Hematopoietic multipotent progenitor cell treated with erythropoietin and hydrocortisone succinate and interleukin-3 and kit ligand, for 17 days (in vitro differentiated cells): Measurements from ENCODE around the gene MDC1.

ENCODE experiments used
- DNase-seq: peaks from one replicate; pipeline ENCODE4 v3.0.0-alpha.2; 2015; ENCODE audit warnings: low spot score

Gene MDC1

DNA sequence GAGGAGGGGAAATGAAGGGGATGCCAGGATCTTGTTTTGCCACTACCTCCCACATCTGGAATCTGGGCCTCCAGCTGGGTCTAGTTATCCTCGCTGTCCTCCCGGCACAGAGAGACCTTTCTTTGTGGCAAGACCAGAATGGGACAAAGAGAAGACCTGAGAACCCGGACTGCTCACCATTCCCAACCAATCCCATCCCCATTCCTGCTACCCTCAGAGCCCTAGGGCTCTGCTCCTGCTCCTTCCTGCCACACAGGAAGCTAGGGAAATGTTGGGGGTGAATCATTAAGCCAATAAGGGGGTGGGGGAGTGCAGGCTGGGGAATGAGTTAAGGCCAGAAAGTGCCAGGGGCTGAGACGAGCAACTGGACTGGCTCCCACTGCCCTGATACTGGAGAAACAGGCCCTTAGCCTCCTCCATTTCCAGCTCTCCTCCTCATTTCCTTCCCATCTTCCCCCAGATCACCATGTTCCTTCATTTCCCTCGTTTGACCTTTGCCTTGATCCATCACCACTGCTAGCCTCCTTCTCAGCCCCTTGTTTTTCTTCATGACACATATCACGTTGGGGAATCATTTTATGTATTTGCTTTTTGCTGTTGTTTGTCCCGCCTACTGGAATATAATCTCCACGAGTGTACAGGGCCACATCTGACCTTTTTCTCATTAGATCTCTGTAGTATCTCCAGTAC is 31.9 kb upstream of the MDC1 start:
- no peak for DNase-seq

DNA sequence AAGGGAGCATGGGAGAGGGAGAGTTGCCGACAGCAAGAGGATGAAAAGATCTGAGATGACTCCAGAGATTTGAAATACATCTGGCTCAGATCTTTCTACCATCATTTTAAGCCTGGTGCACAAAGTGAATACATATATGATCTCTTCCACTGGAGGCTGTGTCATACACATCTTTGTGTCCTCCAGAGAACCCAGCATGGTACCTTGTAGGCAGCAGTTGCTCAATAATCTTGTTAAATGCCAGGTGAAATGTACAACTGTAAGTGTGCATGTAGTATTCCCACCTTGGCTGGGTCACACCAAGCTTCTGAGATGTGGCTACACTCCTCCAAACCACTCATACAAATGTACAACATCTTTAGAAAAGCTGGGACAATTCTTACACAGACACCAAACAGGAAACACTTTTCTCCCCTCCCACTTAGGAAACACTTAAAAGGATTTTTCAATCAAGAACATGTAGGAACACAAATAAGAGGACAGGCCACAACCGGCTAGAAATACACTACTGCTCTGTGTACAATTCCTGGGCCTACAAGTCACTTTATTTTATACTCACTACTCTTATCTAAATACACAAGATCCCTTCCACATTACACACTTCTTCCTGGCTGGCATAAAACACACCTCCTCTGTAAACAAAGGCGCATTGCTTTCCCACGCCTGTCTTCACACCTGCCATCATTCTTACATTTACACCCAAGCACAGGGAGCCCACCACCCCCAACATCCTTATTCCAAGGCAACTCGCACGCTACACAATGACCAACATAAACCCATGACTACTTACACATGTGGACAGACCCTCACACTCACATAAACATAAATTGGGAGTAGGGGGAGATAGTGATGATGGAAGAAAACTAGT is 31.1 kb upstream of the MDC1 start:
- DNase-seq, result no peak

DNA sequence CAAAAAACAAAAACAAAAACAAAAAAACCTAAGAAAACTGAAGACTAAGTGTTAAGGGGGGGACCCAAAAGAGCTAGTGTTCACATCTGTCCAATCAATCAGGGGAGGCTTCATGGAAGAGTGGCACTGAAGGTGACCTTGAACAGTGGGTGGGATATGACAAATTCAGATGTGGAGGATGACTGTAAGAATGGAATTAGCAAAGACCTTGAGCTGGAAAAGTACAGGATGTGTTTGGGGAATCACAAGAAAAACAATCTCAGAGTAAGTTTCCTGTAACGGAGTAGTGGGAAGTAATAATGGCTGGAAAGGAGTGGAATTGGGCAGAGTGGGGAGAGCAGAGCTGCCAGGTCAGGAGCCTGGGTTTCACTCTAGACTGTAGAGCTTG is 30.2 kb upstream of the MDC1 start:
- no peak for DNase-seq

DNA sequence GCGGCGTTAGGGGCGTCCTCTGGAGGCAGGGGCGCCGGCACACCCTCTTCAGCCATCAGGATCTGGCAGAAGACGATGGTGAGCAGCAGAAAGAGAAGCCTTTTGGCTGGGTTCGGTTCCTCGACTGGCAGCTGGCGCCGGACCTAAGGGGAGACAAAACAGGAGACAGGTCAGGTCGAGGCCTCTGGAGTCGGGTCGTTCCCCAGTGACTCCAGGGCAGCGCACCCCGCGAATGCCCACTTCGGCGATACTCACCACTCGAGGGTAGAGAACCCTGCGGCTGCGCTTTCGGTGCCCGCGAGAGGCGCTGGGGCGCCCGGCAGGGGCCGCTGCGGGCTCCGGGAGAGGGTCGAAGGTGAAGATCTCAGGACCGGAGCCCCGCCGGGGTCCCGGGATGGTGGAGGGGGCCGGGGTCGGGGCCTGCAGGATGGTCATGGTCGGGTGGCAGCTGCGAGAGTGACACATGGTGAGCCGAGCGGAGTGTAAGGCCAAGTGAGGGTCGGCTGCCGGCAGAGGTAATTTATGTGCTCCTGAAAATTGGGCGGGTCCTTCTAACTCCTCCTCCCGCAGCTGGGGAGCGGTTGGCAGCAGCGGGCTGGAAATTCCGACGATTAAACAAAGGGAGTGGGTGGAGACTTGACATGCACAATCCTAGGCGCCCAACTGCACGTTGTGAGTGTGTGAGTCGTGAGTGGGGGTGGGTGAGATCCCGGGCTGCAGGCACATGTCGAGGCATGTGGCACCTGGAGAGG is 27.1 kb upstream of the MDC1 start, which contains the start of gene IER3:
TSS of gene IER3 (minus strand) at position 494 of the 752 bp plus-strand sequence. CDS start at position 465, 29 bp downstream.
- DNase-seq, result peak; percentile 74

DNA sequence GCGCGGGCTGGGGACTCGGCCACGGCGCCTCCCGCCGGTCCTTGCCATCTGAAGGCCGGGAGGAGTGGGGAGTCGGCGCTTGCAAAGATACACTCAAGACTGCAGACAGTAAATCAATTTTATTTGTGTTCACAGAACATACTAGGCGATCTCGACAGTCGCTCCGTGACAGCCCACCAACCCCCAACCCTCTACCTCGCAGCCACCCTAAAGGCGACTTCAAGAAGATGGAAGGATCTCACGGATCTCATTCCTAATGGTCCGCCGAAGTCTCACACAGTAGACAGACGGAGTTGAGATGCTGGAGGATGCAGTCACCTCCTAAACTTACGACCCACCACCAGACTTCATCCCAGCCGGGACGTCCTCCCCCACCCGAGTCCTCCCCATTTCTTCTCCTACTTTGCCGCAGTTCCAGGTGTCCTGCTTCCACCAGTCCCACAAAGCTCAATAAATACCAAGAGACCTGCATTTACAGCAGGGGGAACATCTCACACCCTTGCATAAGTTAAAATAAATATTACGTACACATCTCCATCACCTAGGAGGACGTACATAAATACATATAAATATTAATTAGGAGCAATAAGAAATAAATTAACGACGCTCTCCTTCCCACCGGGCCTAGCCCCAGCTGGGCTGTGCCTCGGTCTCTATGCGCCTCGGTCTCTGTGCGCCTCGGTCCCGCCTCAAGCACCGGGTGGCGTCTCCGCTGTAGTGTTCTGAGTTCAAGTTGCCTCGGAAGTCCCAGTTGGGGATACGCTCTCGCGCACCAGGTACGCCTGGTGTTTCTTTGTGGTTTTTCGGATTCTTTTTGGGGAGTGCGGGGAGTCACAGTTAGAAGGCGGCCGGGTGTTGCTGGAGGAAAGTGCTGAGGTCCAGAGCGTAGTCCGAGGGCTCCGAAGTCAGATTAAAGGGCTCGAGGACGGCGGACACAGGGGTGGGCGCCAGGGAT is 26.3 kb upstream of the MDC1 start:
- peak; percentile 56 for DNase-seq

DNA sequence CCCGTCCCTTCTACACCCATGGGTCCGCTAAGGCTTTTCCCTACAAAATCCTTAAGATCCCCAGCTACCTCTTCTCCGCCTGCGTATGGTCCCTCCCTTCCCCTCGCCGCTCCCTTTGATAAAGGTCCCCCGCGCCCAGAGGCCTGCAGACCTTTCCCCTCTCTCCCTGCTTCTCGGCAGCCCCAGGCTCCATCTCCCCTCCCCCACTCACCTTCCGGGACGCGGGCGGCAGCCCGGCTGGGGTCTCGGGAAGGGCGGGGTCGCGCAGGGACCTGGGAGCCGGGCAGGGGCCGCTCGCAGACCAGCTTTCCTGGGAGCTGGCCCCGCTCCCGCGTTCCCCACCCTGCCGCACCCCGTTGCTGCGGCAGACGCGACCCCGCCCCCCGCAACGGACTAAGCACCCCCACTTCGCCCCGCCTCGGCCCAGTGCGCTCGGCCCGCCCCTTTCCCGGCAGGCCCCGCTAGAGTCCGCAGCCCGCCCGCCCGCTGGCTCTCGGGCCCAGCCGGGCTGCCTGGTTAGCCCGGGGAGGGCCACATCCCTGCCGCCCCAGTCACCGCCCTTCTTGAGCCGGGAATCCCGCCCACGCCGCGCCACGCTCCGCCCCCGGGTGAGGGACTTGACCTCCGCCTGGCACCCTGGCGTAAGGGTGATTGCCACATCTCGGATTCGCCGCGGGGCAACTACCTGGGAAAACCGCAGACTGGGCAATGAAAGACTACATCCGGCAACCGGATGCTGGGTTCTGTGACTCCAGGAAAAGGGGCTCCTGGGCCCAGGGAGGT is 25.4 kb upstream of the MDC1 start, which contains the start of gene FLOT1:
TSS of gene FLOT1 (minus strand) at position 372 of the 783 bp plus-strand sequence. CDS start 498 bp downstream, outside the sequence.
- peak; percentile 93 for DNase-seq

DNA sequence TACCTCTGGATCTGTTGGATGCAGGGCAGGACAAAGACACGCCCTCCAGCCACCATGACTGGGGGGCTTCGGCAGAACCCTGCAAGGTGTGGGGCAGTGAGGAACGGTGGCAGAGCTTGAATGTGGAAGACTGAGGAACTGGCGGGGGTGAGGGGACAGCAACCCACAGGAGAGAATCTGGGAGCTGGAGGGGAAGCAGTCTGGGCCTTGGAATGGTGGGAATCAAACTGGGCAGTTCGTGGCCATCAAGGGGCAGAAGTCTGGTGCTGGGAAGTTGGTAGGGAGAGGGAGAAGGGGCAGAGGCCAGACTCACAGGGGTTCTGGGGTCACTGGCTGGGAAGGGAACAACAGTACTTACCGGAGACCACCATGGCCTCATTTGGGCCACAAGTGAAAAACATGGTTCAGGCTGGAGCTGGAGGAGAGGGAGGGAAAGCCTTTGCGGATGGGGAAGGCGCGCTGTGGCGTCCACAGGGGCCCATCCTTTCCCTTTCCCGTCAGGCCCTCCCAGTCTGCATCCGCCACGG is 24.8 kb upstream of the MDC1 start:
- DNase-seq, result no peak

DNA sequence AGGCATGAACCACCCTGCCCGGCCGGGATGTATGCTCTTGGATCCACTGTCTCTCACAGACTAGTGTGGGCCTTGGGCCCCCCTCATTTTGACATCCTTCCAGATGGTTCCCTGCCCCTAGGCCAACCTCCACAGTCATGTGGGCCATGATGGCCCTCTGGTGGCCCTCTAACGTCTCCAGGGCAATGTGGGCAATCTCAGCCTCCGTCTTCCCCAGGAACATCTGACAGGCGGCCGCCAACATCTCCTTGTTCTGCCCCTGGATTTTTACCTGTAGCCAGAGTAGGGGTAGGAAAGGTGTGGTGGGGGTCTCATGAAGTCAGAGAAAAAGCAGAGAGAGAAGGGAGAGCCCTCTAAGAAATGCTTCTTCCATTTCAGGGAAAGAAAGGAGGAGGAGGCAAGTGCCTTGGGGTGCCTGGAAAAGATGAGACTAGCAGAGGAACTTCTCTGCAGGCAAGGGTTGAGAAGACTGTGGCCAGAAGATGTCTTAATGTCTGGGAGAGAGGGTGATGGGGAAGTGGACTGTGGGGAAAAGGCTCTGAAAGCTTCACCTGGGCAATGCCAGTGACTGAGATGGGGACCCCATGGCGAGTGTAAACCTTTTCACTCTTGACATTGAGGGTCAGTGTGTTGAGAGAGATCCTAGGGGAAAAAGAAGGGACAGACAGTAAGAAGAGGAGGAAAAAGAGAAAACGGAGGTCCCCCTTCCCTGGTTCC is 24.1 kb upstream of the MDC1 start:
- DNase-seq, result peak; percentile 25

DNA sequence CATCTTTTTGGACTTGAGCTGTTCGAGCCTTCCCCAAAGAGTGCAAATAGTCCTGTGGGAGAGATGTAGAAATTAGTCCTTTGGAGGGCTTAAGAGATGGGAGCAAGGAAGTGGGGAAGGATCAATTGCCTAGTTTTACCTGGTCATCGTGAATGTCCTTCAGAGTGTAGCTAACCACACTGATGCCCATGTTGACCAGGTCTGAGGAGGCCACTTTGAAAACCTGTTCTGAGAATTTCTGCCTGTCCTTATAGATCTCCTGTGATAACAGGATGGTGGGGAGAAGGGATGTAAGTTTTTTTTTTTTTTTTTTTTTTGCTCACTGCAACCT is 23.4 kb upstream of the MDC1 start:
- no peak for DNase-seq

DNA sequence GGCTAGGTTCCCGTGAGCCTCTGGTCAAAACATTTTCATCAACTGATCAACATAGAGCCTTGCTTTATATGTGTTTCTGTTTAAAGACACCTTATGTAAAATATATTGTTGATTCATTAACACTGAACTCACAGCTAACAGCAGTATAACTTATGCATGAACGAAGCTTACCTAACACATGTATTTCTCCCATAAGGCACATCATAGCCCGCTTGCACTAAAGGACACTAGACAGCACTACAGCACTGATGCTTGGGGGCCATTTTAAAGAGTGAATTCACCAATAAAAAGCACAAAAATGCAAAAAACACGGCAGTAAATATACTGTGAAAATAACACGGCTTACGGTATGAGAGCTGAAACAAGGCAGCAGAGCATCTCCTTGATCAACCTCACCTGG is 21.5 kb upstream of the MDC1 start:
- no peak for DNase-seq

DNA sequence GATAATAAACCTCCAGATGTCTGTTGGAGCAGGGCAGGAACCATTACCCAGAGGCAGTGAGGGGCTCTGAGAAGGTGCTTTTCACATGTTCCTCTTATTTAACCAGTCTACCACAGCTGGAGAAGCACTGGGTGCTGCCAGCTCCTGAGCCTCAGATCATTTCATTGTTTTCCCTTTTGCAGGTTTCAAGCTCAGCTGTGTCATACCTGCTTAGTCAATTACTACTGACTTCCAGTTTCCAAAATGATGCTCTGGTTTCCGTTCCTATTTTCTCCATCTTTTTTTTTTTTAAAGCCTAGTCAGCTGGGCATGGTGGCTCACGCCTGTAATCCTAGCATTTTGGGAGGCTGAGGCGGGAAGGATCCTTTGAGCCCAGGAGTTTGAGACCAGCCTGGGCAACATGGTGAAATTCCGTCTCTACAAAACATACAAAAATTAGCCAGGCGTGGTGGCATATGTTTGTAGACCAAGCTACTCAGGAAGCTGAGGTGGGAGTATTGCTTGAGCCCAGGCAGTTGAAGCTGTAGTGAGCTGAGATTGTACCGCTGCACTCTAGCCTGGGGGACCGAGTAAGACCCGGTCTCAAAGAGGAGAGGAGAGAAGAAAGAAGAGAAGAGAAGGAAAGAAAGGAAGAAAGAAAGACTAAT is 18.7 kb upstream of the MDC1 start:
- no peak for DNase-seq

DNA sequence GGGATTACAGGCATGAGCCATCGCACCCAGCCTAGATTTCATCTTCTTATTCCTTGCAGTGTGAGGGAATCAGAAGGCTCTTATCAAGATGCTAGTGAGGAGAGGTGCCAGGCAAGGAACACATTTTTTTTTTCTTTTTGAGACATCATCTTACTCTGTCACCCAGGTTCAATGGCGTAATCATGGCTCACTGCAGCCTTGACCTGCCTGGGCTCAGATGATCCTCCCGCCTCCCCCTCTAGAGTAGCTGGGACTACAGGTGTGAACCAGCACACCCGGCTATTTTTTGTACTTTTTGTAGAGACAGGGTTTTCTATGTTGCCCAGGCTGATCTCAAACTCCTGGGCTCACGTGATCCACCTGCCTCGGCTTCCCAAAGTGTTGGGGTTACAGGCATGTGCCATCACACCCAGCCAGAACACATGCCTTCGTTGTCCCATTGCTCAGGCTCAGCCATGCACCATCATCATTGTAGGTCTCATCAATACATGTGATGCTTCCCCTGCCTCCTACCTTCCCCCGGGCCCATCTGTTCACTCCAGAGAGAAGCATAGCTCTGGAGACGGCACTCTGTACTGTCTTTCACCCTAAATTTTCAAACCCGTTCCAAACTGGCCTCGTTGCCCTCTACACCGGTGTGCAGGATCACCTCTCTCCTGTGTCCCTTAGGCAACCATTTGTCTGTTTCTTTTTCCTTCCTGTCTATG is 15.3 kb upstream of the MDC1 start:
- no peak for DNase-seq

DNA sequence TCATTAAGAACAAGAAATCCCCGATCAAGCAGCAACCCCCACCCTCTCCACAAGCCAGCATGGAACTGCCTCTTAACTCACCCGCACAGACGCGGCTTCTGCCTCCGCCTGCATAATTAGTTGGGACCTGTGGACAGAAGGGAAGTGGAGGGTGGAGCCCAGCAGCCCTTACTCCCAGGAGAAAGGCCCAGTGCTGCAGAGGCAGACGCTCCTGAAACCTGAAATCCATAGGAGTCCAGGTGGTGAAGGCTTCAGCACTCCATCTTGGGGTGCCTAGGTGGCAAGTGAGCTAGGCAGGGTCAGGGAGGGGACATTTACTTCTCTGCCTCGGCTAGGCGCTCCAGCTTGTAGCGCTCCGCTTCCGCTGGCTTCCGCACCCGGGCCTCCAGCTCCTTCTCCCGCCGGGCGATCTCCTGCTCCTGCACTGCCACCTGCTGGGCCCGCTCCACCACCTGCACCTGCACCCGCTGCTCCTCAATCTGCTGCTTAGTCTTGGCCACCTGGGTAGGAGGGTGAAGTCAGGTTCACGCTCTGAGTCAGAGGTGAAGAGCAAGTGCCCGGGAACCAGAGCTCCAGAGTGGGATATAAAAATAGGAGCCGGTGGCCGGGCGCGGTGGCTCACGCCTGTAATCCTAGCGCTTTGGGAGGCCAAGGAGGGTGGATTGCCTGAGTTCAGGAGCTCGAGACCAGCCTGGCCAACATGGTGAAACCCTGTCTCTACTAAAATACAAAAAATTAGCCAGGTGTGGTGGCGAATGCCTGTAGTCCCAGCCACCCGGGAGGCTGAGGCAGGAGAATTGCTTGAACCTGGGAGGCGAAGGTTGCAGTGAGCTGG is 13.7 kb upstream of the MDC1 start:
- DNase-seq, result peak; percentile 56

DNA sequence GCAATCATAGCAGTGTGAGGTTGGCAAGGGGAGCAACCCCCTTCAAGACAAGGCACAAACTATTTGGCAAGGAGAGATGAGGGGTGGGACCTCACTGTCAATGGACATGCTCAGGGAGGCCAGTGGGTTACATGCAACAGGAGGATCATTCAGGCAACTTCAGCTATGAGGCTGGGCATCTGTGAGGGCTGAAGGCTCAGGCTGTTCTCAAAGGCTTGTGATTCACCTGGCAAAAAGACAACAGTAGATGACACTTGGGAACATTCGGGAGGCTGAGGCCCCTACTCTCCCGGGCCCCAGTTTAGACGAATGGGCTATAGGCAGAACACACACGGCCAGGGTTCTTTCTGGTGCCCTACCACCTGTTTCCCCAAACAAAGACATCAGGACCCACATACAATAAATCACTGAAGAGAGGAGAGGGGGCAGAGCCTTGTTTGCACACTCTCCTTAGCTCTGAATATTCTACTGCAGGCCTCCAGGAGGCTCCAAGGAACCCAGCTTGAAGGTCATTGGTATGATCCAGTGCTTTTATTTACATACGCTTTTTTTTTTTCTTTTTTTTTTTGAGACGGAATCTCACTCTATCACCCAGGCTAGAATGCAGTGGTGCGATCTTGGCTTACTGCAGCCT is 11.0 kb upstream of the MDC1 start:
- no peak for DNase-seq

DNA sequence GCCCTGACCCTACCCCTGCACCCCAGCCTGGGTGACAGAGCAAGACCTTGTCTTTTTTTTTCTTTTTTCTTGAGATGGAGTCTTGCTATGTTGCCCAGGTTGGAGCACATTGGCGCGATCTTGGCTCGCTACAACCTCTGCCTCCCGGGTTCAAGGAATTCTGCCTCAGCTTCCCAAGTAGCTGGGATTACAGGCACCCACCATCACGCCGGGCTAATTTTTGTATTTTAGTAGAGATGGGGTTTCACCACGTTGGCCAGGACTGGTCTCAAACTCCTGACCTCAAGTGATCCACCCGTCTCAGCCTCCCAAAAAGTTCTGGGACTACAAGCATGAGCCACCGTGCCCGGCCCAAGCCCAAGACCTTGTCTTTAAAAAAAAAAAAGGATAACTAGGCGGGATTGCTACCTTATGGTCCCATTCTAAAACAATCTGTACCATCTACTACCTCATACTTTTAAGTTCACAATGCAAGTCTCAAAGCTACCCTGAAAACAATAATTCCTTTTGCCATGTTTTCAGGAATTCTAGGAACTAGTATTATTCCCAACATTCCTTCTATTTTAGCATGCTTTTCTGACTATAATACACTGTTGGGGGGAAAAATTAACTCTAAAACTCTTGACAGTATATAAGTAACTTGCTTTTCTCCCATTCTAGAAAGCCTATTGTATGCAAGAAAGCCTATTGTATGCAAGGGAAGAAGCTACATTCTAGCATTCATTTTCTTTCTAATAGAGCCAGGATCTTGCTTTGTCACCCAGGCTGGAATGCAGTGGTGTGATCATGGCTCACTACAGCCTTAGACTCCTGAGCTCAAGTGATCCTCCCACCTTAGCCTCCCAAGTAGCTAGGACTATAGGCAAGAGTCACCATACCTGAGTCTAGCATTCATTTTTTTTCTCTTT is 9.7 kb upstream of the MDC1 start:
- no peak for DNase-seq
